ENCODE data around the gene NXPE3.

- TF ChIP-seq CTCF (IDR thresholded peaks at IDR 0.05; ENCODE audit: poor library complexity, severe bottlenecking) (no peak), SMC3 (conservative IDR thresholded peaks at IDR 0.05; ENCODE audit: poor library complexity) (no peak), RAD21 (conservative IDR thresholded peaks at IDR 0.05) (no peak), TAF1 (IDR thresholded peaks at IDR 0.05; ENCODE audit: low read depth) (no peak), MXI1 (conservative IDR thresholded peaks at IDR 0.05; ENCODE audit: poor library complexity, severe bottlenecking) (no peak), POLR2AphosphoS5 (IDR thresholded peaks at IDR 0.05) (no peak)
These were observed 57.9 kb downstream of the NXPE3 start for GRCh38 chr3:101836652-101837598.
